Keratinocyte (primary cell): ENCODE measurements around the gene ZNF174. TPM values are rescaled to one million over a fixed set of nuclear protein-coding genes. Genes with fewer than 3 reads are reported as not detected.
A peak's percentile ranks its signal among the peaks of the same experiment; 100 is the strongest.

Experiments
- DNase-seq: peaks from one replicate; pipeline ENCODE4 v3.0.0-alpha.2; 2011; ENCODE audit warnings: low read depth, missing footprints, low spot score
- FAIRE-seq: peaks from 2 replicates; lab custom pipeline; 2011; peaks lifted over from hg19 to GRCh38; lab: Jason Lieb, UNC
- H2AFZ ChIP-seq: 2 replicates; pipeline ENCODE4 v1.6.0; 2012; ENCODE audit warnings: low read length, control low read depth, inconsistent platforms; ENCODE audit not compliant: control insufficient read depth
- H3K27ac ChIP-seq: 2 replicates; pipeline ENCODE4 v1.5.1; 2011; ENCODE audit warnings: low read length; ENCODE audit not compliant: control insufficient read depth, insufficient read depth
- H3K27me3 ChIP-seq: 3 replicates; pipeline ENCODE4 v1.6.0; 2011; ENCODE audit warnings: low read length; ENCODE audit not compliant: control insufficient read depth, insufficient read depth; ENCODE audit errors: extremely low read depth
- H3K36me3 ChIP-seq, 2 experiments: 2 replicates in 1 of 2; 3 replicates in 1 of 2; pipeline ENCODE4 v1.5.1; 2011; ENCODE audit warnings: low read length in 2 of 2, mild to moderate bottlenecking in 1 of 2; ENCODE audit not compliant: control insufficient read depth in 2 of 2, insufficient read depth in 2 of 2; ENCODE audit errors: extremely low read depth in 1 of 2
- H3K4me1 ChIP-seq: 3 replicates; pipeline ENCODE4 v1.5.1; 2011; ENCODE audit warnings: low read length; ENCODE audit not compliant: control insufficient read depth, insufficient read depth; ENCODE audit errors: extremely low read depth
- H3K4me2 ChIP-seq: 3 replicates; pipeline ENCODE4 v1.6.0; 2011; ENCODE audit warnings: low read depth, low read length; ENCODE audit not compliant: control insufficient read depth, insufficient read depth; ENCODE audit errors: extremely low read depth
- H3K4me3 ChIP-seq, 3 experiments: fragments of 200-600 bp in 1 of 3; sonication (generic) in 1 of 3; 2 replicates in 2 of 3; 3 replicates in 1 of 3; pipeline ENCODE4 v1.5.1; 2011 to 2016; ENCODE audit warnings: low read length in 3 of 3, mild to moderate bottlenecking in 3 of 3, control low read depth in 2 of 3, inconsistent platforms in 1 of 3, low read depth in 1 of 3, mixed read lengths in 1 of 3, mixed run types in 1 of 3, moderate library complexity in 1 of 3; ENCODE audit not compliant: control insufficient read depth in 2 of 3, insufficient read depth in 2 of 3; ENCODE audit errors: extremely low read depth in 1 of 3
- H3K79me2 ChIP-seq: 2 replicates; pipeline ENCODE4 v1.6.0; 2012; ENCODE audit warnings: low read length; ENCODE audit not compliant: control insufficient read depth, insufficient read depth
- H3K9ac ChIP-seq: 3 replicates; pipeline ENCODE4 v1.6.0; 2011; ENCODE audit warnings: low read length; ENCODE audit not compliant: control insufficient read depth, insufficient read depth; ENCODE audit errors: extremely low read depth
- H3K9me1 ChIP-seq: 3 replicates; pipeline ENCODE4 v1.6.0; 2011; ENCODE audit warnings: low read length; ENCODE audit not compliant: control insufficient read depth, insufficient read depth; ENCODE audit errors: extremely low read depth
- H3K9me3 ChIP-seq: 2 replicates; pipeline ENCODE4 v1.5.1; 2012; ENCODE audit warnings: low read depth, low read length; ENCODE audit not compliant: control insufficient read depth
- H4K20me1 ChIP-seq: 3 replicates; pipeline ENCODE4 v1.6.0; 2011; ENCODE audit warnings: low read length; ENCODE audit not compliant: control insufficient read depth, insufficient read depth; ENCODE audit errors: extremely low read depth
- CTCF ChIP-seq, 3 experiments: IDR thresholded peaks in 1 of 3; conservative IDR thresholded peaks in 1 of 3; optimal IDR thresholded peaks in 1 of 3; 2 replicates in 2 of 3; 3 replicates in 1 of 3; pipeline versions ENCODE3 to v1.5.1; 2011; ENCODE audit warnings: low read length in 3 of 3, mild to moderate bottlenecking in 3 of 3, moderate library complexity in 2 of 3, control low read depth in 1 of 3, inconsistent platforms in 1 of 3; ENCODE audit not compliant: insufficient read depth in 2 of 3; ENCODE audit errors: extremely low read depth in 1 of 3
- EZH2 ChIP-seq: IDR thresholded peaks from one replicate; pipeline ENCODE4 v1.6.1; 2012; ENCODE audit warnings: inconsistent platforms, mild to moderate bottlenecking, low read length, moderate library complexity
- dilution Hi-C: fragments of 300-500 bp; cut with MboI; formaldehyde crosslinking; loops from one replicate; pipeline ENCODE4 v1.7.0; 2020; ENCODE audit warnings: low sequenced_read_pairs; ENCODE audit not compliant: extremely low pct_ligation_motif_present
- polyA plus RNA-seq, 5 experiments: library from polyadenylated mRNA; depleted of rRNA in 3 of 5; stranded (reverse) in 3 of 5; stranded (forward) in 1 of 5; unstranded in 1 of 5; fragments of >200 nt; gene quantifications; 1 replicate in 1 of 5; 2 replicates in 3 of 5; 3 replicates in 1 of 5; pipeline versions ENCODE4 v1.2.1 to v1.2.3, GENCODE V29; 2011 to 2012; ENCODE audit warnings: missing spikeins in 2 of 5, low read depth in 1 of 5, low replicate concordance in 1 of 5

Gene ZNF174
- polyA plus RNA-seq, 1 donor (not counting 4 experiments of a cell fraction or from before 2014, with no cell fraction given) = 8.0 TPM

DNA sequence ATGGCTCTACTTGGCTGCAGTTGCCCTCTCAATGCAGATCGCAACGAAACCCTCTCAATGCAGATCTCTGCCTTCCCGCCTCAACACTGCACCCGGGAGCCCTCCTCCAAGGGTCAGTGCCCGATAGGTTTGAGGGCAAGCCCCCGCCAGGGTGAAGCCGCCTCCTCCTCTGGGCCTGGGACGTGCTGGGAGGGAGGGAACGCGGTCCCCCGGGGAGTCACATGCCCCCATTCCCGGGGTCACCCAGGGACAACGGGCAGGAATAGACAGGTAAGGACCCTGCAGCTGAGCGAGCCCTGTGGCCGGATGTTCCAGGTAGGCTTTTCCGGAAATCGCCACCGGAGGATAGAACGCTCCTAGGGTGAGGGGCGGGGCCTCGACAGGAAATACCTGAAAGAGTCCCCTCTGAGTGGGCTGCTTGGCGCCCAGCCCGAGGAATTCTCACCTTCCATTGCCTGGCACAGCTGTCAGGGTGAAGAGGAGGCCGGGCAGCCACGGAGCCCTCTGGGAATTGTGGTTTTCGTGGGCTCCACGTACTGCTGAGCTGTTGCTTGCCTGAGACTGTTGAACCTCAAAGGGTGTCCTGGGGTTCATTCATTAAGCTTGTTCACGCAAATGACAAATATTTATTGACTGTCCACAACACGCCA, 12.8 kb downstream of the ZNF174 start:
- Histone ChIP-seq H3K9me1 (no peaks in the 10 kb centered on the region), H3K79me2 (no peaks in the 10 kb centered on the region), H4K20me1 (no peaks in the 10 kb centered on the region), H3K36me3 (peaks cover 0 to 3% of the 10 kb centered on the region in 2 experiments), H3K4me1 (no peaks in the 10 kb centered on the region), H3K27ac (no peak overlapping the region), H3K27me3 (no peaks in the 10 kb centered on the region), H3K9ac (no peak overlapping the region), H3K4me2 (no peak overlapping the region), H3K9me3 (peaks cover 10% of the 10 kb centered on the region), H2AFZ (no peak overlapping the region), H3K4me3 (no peak overlapping the region)
- TF ChIP-seq EZH2 (no peak), CTCF (optimal IDR thresholded peaks at IDR 0.05 in 1 of 3, IDR thresholded peaks at IDR 0.05 in 1 of 3, conservative IDR thresholded peaks at IDR 0.05 in 1 of 3; ENCODE audit: extremely low read depth in 1 of 3, insufficient read depth in 2 of 3, low read length in 3 of 3) (no peak)
- FAIRE-seq (no peak), DNase-seq (no peak)
- dilution Hi-C loops = no loop called here

DNA sequence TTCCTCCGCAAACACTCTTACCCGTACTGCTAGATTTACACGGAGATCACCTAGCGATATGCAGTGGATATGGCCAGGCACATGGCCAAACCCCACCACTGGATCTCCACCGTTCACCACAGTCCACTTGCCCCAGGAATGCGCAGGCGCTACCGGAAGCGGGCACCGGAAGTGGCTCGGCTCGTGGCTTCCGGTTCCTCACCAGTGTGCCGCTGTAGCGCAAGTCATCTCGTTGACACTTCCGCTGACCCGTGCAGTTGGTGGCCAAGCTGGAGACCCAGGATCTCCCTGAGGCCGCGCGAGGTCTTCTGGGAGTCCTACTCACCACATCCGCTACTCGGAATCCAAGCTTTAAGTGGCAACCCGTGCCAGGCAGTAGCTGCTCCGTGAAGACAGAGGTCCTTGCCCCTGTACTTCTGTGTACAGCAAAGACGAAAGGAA, 30.8 kb downstream of the ZNF174 start:
- peak overlapping the region in 1 of 3 experiments; percentile 47 for H3K4me3 ChIP-seq
- DNase-seq (no peak), FAIRE-seq (no peak)
- no peaks in the 10 kb centered on the region for H3K79me2 ChIP-seq
- H3K4me1 ChIP-seq = no peaks in the 10 kb centered on the region
- H3K27ac ChIP-seq = no peak overlapping the region
- H3K9ac ChIP-seq = no peak overlapping the region
- dilution Hi-C loops = no loop called here
- no peaks in the 10 kb centered on the region for H4K20me1 ChIP-seq
- H2AFZ ChIP-seq = no peak overlapping the region
- H3K4me2 ChIP-seq = no peak overlapping the region
- no peaks in the 10 kb centered on the region for H3K9me3 ChIP-seq
- no peaks in the 10 kb centered on the region for H3K9me1 ChIP-seq
- H3K27me3 ChIP-seq = no peaks in the 10 kb centered on the region
- TF ChIP-seq EZH2 = no peak
- TF ChIP-seq CTCF (optimal IDR thresholded peaks at IDR 0.05 in 1 of 3, IDR thresholded peaks at IDR 0.05 in 1 of 3, conservative IDR thresholded peaks at IDR 0.05 in 1 of 3; ENCODE audit: extremely low read depth in 1 of 3, insufficient read depth in 2 of 3, low read length in 3 of 3) = no peak
- H3K36me3 ChIP-seq = peaks cover 0 to 2% of the 10 kb centered on the region in 2 experiments
